HG02642 (cell line): Measurements from ENCODE around the gene SMARCAL1.
"Not testable (repeated sequence)": the region's sequence is repeated elsewhere in the genome, so short reads cannot be mapped to it uniquely, and the experiment has no call there.

Experiments
- ATAC-seq: cut with Tn5 transposase; IDR thresholded peaks from one replicate; pipeline ENCODE4 v1.9.1; 2021; ENCODE audit warnings: mild to moderate bottlenecking; ENCODE audit not compliant: unreplicated experiment, poor library complexity

The SMARCAL1 gene

GRCh38 chr2:216412022-216412999 lies at the start of gene SMARCAL1:
TSS of gene SMARCAL1 (plus strand) at chr2:216412484. CDS start at chr2:216414705, 2,221 bp downstream.
- ATAC-seq: peak; percentile 96

GRCh38 chr2:216362730-216363129 lies 49.6 kb upstream of the SMARCAL1 start:
- no peak for ATAC-seq

DNA sequence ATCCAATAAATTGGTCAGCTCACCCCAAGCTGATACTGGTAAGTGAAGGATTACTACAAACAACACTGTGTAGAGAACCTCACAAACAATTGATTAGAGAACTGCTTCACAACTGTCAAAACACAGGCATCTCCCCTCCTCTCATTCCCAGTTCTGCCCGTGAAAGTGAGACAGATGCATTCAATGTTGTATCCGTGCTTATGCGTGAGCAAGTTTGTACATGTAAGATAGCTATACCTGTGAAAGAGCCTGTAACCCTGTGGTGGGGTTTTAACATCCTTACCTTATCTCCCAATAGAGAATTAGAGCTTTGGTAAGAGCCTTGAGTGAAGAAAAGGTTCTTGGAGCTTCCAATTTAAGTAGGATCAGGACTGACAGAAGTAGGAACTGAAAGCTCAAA lies 49.1 kb upstream of the SMARCAL1 start:
- ATAC-seq: no peak

DNA sequence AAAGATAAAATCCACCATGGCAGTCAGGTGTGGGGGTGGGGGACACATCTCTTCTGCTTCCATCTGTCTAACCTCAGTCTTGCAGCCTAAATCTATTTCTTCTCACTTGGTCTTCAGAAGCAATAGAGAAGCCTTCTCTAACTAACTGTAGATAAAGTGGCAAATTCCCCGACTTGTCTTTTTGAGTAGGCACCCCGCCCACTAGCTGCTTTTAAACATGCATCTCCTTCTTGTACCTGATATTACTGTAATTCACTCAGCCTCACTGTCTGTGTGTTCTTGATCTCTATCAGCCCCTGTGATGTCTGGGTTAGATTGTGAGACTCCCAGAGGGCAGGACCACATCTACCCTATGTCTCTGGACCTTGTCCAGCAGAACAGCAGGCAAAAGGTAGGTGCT lies 46.8 kb upstream of the SMARCAL1 start:
- no peak for ATAC-seq

GRCh38 chr2:216366777-216367471 lies 45.4 kb upstream of the SMARCAL1 start:
- ATAC-seq: no peak

- no peak for ATAC-seq
Observed at GRCh38 chr2:216369821-216370220, 42.5 kb upstream of the SMARCAL1 start.

GRCh38 chr2:216370961-216371712 lies 41.1 kb upstream of the SMARCAL1 start:
- ATAC-seq: no peak

DNA sequence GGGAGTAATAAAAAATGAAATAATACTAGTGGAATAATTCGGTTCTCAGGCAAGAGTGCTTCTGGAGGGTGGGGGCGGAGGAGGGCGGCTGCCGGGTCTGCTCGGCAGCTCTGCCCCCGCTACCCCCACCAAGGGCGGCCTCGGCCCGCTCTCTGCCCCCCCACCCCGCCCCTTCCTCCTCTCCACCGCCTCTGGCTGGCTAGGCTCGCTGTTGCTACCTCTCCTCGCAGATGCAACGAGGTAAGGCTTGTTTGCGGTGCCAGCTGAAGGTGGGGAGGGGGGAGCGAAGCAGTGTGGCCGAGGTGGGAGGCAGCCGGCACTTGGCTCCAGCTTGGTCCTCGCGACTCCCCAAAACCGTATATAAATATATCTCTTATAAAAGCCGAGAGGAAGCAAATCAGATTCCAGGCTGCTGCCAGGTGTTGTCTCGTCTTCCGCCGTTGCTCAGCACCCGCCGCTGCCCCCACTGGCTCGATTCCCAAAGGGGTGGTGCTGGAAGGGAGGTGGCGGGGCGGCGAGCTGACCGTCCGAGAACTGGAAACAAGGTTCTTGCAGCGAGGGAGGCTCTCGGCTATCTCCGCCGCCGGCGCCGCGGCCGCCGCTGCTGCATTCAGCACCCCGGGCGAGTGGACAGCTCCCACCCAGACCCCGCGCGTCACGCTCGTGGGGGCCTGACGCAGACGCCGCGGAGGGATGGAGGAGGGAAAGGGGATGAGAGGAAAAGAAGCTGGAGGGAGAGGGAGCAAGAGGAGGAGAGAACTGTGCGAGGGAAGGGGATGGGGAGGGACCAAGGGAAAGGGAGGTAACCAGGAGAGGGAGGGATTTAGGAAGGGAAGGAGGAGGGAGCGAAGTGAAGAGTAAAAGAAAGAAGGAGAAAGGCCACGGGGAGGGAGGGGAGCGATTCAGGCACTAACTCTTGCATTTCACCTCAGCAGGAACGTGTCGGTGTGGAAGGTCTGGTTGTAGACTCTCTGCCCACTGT lies 40.3 kb upstream of the SMARCAL1 start, which contains the start of gene MARCHF4:
Gene MARCHF4 (minus strand): TSS at position 763 of the 982 bp plus-strand sequence. CDS start 2,223 bp downstream, outside the sequence.
- no peak for ATAC-seq

GRCh38 chr2:216372761-216373291 lies 39.5 kb upstream of the SMARCAL1 start:
- no peak for ATAC-seq

DNA sequence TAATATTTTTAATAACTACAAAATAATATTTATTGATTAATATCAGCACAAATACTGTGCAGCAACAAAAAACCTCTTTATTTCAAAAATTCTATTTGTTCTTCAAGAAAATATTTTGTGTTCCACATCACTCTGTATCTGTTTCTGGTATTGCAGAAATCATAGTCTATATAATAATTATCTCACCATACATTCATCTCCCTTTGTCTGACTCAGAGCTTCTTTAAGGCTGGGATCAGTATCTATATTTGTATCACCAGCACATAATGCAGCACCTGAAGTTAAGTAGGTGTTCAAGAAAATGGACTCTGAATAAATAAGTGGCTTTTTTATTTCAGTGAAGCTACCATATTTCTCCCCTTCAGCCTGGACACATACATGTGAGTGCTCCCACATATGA lies 38.4 kb upstream of the SMARCAL1 start:
- ATAC-seq: no peak

- ATAC-seq: no peak
Observed at GRCh38 chr2:216375286-216375685, 37.0 kb upstream of the SMARCAL1 start.

- no peak for ATAC-seq
Observed at GRCh38 chr2:216379977-216380376, 32.3 kb upstream of the SMARCAL1 start.

DNA sequence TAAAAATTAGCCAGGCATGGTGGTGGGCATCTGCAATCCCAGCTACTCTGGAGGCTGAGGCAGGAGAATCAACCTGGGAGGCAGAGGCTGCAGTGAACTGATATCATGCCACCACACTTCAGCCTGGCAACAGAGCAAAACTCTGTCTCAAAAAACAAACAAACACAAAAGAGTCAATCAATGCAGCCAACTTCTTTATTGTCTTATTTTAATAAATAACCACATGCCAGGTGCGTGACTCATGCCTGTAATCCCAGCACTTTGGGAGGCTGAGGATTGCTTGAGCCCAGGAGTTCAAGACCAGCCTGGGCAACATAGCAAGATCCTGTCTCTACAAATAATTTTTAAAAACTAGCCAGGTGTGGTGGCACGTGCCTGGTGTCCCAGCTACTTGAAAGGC lies 27.9 kb upstream of the SMARCAL1 start:
- not testable (repeated sequence) for ATAC-seq

- no peak for ATAC-seq
Observed at GRCh38 chr2:216385478-216385877, 26.8 kb upstream of the SMARCAL1 start.

- no peak for ATAC-seq
Observed at GRCh38 chr2:216387262-216387661, 25.0 kb upstream of the SMARCAL1 start.

DNA sequence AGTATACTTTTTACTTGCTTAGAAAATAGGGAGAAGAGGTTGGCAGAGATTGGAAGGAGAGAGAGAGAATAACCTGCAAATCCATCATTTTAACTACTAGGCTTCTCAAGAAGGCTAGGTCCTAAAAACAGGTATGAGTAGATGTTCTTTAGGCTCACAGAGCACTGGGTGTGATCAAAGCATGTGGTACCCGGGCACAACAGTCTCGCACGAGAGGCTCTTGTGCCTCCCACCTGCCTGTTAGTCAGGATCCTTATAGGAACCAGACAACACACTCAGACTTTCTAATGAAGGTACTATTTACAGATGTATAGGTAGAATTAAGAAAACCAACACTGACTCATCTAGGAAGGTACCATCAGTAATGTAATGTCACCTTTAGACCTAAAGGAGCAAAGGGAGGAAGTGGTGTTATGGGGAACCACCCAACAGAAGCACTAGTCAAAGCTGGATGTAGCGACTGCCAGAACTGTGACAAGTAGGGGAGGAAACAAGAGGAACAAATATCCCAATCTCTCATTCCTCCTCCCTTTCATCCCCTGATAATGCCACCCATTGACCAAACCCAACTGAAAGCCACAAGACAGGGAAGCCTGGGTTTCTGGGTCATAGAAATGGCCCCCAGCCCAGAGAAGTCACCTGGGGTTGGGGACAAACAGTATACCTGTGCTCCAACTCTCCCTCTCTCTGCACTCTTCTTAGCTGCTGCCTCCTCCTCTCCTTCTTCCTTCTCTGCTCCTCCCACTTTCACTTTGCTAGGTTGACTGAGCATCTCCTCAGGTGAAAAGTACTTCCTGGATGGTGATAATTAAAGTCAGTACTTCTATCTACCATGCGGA lies 24.0 kb upstream of the SMARCAL1 start:
- no peak for ATAC-seq

- no peak for ATAC-seq
Observed at GRCh38 chr2:216389570-216389969, 22.7 kb upstream of the SMARCAL1 start.

GRCh38 chr2:216391401-216391800 lies 20.9 kb upstream of the SMARCAL1 start:
- ATAC-seq: no peak
